SK-N-MC (cell line): Measurements from ENCODE around the gene TRIP6.
"Not testable (repeated sequence)": the region's sequence is repeated elsewhere in the genome, so short reads cannot be mapped to it uniquely, and the experiment has no call there.

ENCODE experiments used
- EZH2 ChIP-seq: fragments of 200-600 bp; sonication (generic); IDR thresholded peaks from one replicate; pipeline ENCODE4 v1.6.1; 2017; ENCODE audit warnings: antibody characterized with exemption
- FOXP2 ChIP-seq: optimal IDR thresholded peaks from 2 replicates; pipeline ENCODE3; 2011; ENCODE audit warnings: mild to moderate bottlenecking, moderate library complexity; ENCODE audit not compliant: insufficient read depth; ENCODE audit errors: extremely low read length, control extremely low read depth
- POLR2AphosphoS5 ChIP-seq: IDR thresholded peaks from 2 replicates; pipeline ENCODE4 v1.6.1; 2012; ENCODE audit warnings: mild to moderate bottlenecking, low read depth, low read length, borderline replicate concordance

DNA sequence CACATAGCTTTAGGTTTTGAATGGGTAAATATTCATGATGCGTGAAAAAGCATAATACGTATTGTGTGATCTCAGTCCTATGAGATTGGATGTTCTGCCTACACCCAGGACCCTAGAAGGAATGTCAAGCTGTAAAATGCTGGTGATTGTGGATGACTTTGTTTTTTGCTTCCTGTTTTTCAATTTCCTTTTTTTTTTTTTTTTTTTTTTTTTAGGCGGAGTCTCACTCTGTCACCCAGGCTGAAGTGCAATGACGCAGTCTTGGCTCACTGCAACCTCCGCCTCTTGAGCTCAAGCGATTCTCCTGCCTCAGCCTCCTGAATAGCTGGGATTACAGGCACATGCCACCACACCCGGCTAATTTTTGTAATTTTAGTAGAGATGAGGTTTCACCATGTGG lies 43.3 kb downstream of the TRIP6 start:
- not testable (repeated sequence) for TF ChIP-seq EZH2, POLR2AphosphoS5, FOXP2
